Cerebellar nuclear complex (tissue), 1 donor: Measurements from ENCODE around the gene ACSF3.
A peak's percentile ranks its signal among the peaks of the same experiment; 100 is the strongest.

Experiments
- DNase-seq, 2 experiments: peaks; one replicate each; lab custom pipeline; 2025; lab: John Stamatoyannopoulos, UW

The ACSF3 gene

DNA sequence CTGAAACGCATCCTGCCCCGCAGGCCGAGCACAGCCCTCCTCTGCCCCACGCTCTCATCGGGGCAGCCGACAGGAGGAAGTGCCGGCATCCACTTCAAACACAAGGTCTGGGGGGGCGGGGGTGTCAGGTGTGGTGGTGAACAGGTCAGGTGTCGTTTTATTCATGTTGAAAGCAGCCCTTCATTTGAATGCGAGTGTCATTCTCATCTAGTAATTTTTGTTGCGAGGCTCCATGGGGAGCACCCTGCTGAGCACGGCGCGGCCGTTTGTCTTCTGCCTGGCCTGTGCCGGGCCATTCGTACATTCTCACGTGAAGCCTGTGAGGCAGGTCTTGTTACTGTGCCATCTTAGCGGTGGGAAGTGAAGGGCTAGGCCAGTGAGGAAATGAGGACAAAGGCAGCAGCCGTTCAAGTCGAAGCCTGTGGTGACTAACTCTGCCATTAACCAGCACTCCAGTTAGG, 1.9 kb downstream of the ACSF3 start:
- DNase-seq = no peak

GRCh38 chr16:89096042-89096717, 2.5 kb downstream of the ACSF3 start:
- DNase-seq = no peak

DNA sequence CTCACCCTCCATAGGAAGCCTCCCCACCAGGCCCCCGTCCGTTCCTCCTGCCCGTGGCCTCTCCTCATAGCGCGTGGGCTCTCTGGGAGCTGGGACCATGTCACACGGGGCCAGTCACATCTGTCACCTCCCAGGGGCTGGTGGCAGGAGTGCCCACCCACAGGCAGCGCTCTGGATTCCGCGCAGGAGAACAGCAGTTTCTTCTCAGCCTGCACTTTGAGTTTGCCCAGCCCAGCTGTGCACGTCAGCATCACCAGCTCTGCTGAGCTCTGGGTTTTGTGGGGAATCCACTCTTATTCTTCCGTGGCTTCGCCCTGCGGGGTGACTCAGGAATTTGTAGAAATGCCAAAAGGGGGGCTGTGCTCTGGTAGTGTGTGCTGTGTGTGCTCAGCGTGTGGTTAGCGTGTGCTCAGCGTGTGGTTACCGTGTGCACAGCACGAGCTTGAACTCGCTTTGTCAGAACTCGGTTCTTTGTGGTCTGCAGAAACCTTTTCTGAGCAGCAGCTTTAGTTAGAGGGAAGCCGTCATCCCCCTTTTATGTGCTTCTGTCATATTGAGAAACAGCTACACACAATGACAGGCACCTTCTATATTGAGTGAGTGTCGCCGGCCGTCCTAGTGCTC, 3.2 kb downstream of the ACSF3 start:
- DNase-seq = no peak

DNA sequence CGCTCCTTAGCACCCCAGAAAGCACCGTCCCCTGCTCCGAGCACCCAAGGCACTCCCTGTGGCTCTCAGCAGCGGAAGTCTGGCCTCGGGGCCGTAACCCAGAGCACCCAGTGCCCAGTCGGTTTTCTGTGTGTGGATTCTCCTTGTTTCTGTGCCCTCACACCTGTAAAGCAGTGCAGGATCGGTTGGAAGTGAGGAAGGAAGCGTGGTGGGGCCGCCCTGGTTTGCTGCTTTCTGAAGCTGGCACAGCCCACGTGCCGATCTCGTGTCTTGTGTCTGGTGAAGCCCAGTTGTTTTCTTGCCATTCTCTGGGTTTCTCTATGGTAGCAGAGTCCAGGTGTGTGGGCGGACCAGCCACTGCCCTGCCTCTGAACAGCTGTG, 3.7 kb downstream of the ACSF3 start:
- no peak for DNase-seq

DNA sequence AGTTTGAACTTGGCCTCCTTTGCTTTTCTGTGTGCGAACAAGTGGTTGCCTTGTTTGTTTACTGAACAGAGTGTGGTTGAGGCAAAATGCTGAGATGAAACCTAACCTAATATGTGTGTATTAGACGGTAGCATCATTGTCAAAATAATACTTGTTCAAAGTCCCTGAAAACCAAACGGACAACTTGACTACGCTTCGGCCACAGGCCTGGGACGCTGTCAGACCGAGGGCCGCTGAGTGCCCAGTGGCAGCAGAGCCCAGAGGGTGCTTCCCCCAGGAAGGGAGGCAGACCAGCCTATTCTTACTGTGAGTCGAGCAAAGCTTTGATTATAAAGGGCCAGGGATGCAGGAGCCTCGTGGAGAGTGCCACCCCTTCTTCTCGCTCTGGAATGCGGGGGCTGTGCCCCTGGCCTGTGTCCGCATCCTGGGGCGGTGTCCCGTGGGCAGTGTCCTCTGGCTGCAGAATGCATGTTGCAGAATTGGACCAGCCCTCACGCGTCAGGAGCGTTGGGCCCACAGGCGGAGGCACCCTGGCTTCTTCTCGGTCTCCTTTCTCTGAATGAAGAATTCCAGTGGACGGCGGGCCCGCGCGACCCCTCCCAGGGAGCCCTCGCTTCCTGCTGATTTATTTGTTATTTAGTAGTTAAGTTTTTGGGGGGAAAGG, 5.2 kb downstream of the ACSF3 start:
- no peak for DNase-seq

DNA sequence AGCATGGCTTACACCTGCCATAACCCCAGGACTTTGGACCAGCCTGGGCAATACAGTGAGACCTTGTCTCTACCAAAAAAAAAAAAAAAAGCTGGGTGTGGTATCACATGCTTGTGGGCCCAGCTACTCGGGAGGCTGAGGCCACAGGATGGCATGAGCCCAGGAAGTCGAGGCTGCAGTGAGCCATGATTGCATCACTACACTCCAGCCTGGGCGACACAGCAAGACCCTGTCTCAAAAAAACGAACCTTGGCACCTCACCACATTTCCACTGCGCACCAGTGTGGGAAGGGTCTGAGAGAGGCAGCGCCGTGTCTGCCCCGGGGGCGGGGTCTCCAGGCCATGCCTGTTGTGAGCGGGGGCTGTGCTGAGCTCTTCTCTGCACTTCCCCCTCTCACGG, 6.3 kb downstream of the ACSF3 start:
- no peak for DNase-seq

GRCh38 chr16:89100601-89101302, 7.1 kb downstream of the ACSF3 start:
- no peak for DNase-seq

DNA sequence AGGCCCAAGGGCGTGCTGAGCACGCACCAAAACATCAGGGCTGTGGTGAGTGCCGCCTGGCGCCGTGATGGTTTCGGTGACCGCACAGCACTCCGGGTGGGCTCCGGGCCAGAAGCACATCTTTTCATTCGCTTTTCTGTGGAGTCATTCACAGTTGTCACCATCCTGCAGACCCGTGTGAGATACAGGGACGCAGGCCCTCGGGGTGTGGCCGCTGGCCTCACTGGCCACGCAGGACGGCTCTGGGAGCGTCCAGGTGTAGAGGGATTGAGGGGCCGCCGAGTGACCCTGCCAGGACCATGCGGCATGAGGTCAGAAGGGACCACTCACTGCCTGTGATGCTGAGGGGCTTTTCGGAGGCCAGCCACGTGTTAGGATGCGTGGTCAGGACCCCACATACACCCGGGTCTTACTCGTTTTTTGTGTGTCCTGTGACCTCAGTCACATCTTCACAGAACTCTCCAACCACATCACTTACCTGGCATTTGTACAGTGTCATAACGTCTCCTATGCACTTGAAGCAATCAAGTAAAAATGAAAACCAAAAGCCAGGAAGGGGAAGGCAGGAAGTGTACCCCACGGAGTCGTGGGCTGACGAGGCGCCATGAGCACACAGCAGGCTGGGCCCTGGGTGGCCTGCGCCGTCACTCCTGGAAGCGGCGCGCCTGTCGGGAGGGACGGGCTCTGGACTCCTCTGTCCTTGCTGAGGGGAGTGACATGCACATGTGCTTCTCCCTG, 7.8 kb downstream of the ACSF3 start:
- DNase-seq = no peak

- no peak for DNase-seq
Measured at GRCh38 chr16:89102041-89102471, 8.4 kb downstream of the ACSF3 start.

GRCh38 chr16:89102481-89103073, 8.9 kb downstream of the ACSF3 start:
- DNase-seq = no peak

GRCh38 chr16:89103156-89103555, 9.5 kb downstream of the ACSF3 start:
- DNase-seq = no peak

DNA sequence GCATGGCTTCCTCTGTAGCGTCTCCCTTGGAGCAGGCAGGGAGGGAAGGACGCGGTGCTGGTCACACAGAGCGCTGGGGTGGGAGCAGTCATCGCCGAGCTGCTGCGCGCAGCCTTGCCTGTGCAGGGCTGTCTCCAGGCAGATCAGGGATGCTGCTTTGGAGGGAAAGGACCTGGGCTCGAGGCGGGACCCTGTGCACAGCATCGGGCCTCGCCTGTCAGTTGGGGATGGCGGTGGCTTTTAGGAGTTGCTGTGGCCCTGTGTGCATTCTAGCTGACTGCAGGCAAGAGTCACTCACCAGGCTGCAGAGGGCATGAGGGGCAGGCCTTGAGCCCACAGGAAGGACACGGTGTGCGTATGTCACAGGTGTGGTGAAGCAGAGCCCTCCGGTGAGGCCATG, 10.1 kb downstream of the ACSF3 start:
- no peak for DNase-seq

DNA sequence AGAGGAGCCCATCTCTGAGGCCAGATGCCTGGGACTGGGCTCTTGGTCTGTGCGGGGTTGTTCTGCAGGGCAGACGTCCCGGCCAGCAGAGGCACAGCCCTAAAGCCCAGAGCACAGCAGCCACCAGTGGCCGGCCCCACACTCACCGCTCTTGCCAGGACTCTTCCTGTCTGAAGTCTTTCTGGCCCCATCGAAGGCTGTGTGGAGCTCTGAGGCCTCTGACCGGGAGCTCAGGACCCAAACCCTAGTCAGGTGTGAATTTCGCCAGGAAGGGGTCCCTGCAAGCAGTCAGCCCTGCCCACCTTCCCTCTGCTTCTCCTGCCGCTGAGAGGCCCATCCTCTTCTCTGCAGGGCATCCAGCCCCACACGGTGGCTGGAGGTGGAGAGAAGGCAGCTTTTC, 10.7 kb downstream of the ACSF3 start:
- no peak for DNase-seq

DNA sequence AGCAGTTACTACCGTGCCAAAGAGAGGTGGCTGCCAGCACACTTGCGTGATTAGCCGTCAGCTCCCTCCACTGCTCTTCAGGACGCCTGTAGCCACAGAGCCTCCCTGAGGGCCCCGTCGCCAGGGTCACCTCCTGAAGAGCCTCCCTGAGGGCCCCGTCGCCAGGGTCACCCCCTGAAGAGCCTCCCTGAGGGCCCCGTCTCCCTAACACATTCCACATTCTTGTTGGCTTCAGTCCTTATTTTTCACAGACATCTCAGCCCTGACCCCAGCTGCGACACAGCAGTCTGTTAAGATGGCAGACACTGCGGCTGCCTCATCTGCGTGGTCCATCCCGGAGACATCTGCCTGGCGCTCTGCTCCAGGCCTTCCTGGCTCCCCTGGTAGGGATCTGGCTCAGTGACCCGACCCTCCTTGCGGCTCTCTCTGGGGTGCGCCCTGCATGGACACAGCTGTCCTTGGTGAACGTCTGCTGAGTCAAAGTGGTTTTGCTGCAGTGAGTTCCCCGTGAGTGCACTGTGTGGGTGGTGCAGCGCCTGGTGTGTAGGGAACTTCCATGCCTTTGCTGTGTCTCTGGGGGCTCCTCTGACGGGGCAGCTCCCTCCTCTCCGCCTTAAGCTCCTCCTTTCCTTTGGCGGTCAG, 11.4 kb downstream of the ACSF3 start:
- DNase-seq = no peak

- DNase-seq = no peak
Measured at GRCh38 chr16:89105599-89106151, 12.0 kb downstream of the ACSF3 start.

DNA sequence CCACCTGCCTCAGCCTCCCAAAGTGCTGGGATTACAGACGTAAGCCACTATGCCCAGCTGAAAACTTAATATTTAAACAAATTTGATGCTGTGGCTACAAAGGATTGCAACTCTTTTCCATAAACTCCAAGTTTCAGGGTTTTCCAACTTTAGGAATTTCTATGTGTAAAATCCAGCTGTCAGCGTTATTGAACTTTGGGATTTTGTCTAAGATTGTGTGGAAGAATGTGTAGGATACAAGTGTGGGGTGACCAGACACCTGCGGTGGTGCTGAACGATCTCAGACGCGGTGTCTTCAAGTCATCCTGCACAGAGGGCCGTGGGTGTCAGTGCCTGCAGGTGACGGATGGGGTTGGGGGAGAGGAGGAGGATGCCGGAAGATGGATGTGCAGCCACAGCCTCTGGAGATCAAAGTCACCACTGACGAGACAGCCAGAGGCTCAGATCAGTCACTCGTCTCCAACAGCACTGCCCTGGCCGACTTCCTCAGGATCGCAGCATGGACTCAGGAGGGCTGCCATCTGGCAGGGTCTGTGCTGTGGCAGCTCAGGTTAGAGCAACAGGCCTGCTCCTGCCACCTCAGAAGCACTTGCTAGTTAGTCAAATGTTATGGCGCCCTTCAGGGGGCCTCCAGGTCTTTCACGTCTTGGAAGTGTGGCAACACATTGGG, 13.0 kb downstream of the ACSF3 start:
- peak; percentile 34 to 55 for DNase-seq

GRCh38 chr16:89107203-89107582, 13.5 kb downstream of the ACSF3 start:
- no peak for DNase-seq

GRCh38 chr16:89108416-89108815, 14.8 kb downstream of the ACSF3 start:
- no peak for DNase-seq

DNA sequence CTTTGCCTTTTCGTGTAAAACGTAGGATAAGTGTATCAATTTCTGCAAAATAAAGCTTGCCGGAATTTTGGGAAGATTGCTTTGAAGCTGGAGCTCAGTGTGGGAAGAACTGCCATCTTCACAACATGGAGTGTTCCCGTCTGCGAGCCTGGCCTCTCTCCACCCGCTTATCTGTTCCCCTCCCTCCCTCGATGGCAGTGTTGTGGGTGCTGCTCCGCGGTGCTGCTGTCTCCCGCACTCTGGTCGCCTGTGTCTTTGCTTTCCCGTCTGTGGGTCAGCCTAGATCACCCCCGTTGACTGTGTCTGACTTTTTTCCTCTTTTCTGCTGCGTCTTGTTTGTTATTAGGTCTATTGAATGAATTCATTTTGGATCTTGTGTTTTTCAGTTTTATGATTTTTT, 17.0 kb downstream of the ACSF3 start:
- DNase-seq = no peak

DNA sequence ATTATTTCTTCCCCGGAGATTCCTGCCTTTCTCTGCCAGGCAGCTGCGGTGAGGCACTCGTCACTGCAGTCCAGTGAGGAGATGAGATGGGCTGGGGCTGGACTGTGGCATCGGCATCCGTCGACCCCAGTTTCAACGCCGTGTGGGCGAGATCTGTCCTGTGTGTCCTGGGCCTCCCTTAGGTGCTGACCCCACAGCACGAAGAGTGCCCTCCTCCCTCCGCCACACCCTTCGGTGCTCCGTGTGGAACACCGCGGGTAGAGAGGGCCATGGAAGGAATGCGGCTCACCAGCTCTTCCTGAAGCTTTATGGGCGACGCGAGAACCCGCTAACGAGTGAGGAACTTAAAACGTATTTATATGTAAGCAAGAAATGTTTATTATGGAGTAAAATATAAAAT, 17.6 kb downstream of the ACSF3 start:
- DNase-seq = no peak
